HG03442 (cell line): ENCODE data around the gene ACAP3.
"Not testable (repeated sequence)": the region's sequence is repeated elsewhere in the genome, so short reads cannot be mapped to it uniquely, and the experiment has no call there.

Experiments used
- ATAC-seq: cut with Tn5 transposase; IDR thresholded peaks from one replicate; pipeline ENCODE4 v1.9.1; 2021; ENCODE audit warnings: mild to moderate bottlenecking, moderate library complexity; ENCODE audit not compliant: unreplicated experiment

The ACAP3 gene

DNA sequence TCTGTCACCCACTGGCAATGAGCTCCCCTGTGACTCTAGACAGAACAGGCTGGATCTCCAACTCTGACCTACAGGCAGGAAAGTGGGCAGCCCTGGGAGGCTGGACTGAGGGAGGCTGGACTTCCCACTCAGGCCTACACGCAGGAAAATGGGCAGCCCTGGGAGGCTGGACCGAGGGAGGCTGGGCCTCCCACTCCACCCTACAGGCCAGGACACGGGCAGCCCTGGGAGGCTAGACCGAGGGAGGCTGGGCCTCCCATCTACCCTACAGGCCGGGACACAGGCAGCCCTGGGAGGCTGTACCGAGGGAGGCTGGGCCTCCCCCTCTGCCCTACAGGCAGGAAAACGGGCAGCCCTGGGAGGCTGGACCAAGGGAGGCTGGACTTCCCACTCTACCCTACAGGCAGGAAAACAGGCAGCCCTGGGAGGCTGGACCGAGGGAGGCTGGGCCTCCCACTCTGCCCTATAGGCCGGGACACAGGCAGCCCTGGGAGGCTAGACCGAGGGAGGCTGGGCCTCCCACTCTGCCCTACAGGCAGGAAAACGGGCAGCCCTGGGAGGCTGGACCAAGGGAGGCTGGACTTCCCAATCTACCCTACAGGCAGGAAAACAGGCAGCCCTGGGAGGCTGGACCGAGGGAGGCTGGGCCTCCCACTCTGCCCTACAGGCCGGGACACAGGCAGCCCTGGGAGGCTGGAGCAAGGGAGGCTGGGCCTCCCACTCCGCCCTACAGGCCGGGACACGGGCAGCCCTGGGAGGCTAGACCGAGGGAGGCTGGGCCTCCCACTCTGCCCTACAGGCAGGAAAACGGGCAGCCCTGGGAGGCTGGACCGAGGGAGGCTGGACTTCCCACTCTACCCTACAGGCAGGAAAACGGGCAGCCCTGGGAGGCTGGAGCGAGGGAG lies 59.5 kb downstream of the ACAP3 start:
- not testable (repeated sequence) for ATAC-seq

DNA sequence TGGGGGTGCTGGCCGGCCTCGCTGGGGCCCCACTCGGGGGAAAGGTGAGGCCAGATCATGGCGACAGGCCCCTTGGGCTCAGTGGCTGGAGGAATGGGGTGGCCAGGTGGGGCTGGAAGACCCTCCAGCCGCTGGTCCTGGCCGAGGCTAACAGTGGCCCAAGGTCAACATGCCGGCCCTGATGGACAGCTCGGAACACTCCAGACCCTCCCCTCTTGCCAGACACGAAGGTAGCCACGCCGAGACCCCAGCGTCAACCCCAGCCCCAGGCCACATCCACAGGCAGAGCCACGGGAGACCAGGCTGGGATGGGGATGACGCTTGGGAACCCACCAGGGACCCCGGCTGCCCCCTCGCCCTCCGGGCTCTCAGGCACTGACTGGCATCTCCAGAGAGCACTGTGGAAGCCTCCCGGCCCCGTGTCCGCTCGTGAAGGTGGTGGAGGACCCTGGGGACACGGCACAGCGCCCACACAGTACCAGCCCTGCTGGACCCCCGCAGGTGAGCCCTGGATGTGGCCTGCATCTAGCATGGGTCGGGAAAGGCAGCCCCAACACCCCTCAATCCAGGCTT lies 60.3 kb downstream of the ACAP3 start:
- no peak for ATAC-seq

DNA sequence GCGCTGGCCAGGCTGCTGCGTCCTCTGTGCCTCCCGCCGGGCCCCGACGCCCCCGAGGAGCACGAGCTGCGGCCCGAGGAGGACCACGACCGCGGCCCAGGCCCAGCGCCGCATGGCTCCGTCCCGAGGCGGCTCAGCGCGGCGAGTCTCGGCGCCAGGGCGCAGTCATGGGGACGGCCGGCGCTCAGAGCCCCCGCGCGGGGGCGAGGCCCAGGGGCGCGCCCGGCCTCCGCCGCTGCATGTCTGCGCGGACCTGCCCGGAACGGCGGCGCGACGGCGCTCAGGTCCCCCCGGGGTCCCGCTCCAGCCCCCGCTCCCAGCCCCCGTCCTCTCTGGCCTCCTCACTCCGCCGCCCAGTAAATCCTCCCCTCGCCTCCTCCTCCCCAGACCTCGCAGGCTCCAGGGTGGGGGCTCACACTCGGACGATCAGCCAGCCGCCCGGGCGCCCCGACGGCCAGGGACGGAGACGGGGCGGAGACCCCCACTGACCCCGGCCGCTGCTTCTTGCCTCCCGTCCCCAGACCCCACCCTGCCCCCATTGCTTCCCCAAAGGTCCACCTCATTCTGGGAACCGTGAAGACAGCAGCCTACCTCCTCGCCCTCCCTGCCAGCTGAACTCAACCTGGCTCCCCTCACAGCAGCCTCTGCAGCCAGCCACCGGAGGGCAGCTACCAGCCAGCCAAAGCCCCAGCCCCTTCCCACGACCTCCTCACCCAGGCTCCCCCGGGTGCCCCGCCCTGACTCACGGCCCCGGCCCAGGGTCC lies 61.0 kb downstream of the ACAP3 start, which contains the start of gene C1QTNF12:
Gene C1QTNF12, minus strand, starts transcription at position 146 of the 764 bp plus-strand sequence. Its CDS starts 32 bp downstream, at position 114.
- no peak for ATAC-seq

- no peak for ATAC-seq
Observed at GRCh38 chr1:1245817-1246576, 61.7 kb downstream of the ACAP3 start.

- no peak for ATAC-seq
Observed at GRCh38 chr1:1245178-1245816, 62.4 kb downstream of the ACAP3 start.

DNA sequence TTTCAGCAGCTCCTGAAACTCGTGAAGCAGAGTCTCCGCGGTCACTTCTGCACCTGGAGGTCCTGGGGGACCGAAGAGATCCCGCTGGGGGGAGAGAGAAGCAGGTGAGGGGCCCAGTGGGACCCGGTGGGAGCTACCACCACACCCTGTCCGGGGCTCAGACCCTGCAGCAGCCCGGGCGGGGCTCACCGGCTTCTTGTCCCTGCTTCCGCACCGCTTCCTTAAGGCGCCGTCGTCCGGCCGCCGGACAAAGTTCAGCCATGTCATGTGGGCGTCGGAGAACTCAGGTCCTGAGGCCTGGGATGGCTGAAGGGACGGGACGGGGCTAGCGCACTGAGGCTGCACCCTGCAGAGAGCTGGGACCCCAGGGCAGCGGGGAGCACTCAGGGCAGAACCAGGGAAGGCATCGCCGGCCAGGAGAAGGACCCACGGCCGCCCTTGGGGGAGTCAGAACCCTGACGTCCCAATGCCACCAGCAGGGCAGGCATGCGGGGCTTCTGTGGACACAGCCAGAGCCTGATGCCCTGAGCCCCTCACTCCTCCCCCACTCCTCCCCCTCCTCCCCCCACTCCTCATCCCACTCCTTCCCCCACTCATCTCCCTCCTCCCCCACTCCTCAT lies 63.4 kb downstream of the ACAP3 start:
- ATAC-seq = no peak

- no peak for ATAC-seq
Observed at GRCh38 chr1:1243807-1244191, 63.9 kb downstream of the ACAP3 start.

DNA sequence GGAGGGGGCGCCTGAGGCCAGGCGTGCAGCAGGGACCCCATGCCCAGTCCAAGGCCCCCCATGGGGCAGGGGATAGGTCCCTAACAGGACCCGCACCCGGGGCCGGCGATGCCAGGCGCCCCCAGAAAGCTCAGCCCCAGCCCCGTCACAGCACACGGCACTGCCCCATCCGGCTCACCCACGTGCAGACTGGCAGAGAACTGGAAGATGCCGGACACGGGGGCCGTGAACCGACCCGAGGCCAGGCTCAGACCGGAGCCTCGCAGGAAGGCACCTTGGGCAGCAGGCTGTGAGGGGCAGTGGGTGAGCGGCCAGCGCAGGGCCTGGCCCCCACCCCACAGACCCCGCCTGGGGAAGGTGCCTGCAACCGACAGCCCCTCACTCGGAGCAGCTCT lies 64.5 kb downstream of the ACAP3 start:
- no peak for ATAC-seq

- ATAC-seq = no peak
Observed at GRCh38 chr1:1242461-1243265, 65.1 kb downstream of the ACAP3 start.
